ENCODE data around the gene AFF3.

AFF3 gene

GRCh38 chr2:99709229-99709628 lies 433.2 kb downstream of the AFF3 start:
- no peak for TF ChIP-seq CTCF (IDR thresholded peaks at IDR 0.05; ENCODE audit: low read depth, low read length)
- DNase-seq (ENCODE audit: low read depth, low spot score) = no peak
- H3K4me3 ChIP-seq (ENCODE audit: low read depth, low read length) = no peak overlapping the region
- in situ Hi-C loops (cut with HindIII; ENCODE audit: low sequenced_read_pairs) = no loop called here

DNA sequence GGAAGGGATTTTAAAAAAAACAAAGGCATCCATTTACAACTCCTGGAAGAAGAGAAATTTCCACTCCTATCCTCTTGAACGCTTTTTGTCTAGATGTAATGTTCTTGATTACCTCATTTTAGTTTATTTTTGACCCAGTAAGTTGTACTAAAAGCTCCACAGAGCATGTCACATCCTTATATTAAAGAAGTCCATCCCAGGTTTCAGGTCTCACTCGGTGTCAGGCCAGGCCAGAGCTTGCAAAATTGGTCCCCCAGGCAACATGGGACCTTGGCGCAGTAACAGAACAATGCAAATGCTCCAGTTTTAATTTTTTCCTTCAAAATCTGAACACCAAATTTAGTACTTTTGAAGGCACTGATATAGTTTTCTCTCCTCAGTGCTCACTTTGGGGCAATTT lies 434.2 kb downstream of the AFF3 start:
- H3K4me3 ChIP-seq (ENCODE audit: low read depth, low read length) = no peak overlapping the region
- no peak for TF ChIP-seq CTCF (IDR thresholded peaks at IDR 0.05; ENCODE audit: low read depth, low read length)
- in situ Hi-C loops (cut with HindIII; ENCODE audit: low sequenced_read_pairs) = no loop called here

DNA sequence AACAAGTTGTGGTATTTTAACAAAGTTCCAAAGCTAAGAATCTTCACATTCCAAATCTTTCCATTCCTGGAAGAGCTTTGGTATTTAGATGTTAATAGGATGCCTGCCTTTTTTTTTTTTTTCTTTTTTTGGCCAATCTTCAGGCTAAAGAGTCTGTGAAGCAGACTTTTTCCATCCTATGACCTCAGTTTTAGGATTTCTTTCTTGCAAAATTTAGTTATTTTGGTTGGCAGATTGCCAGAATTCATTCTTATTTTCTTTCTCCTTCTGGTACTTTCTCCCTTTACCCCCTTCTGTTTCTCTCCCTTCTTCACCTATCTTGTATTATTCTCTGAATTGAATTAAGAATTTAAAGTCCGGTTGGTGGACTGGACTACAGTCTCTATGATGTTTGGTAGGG lies 434.8 kb downstream of the AFF3 start:
- in situ Hi-C loops (cut with HindIII; ENCODE audit: low sequenced_read_pairs) = no loop called here
- no peak overlapping the region for H3K4me3 ChIP-seq (ENCODE audit: low read depth, low read length)
- DNase-seq (ENCODE audit: low read depth, low spot score) = peak; percentile 59
- TF ChIP-seq CTCF (IDR thresholded peaks at IDR 0.05; ENCODE audit: low read depth, low read length) = no peak

More for the DNA sequence above, 434.2 kb downstream of the AFF3 start:
- DNase-seq (ENCODE audit: low read depth, low spot score) = no peak

DNA sequence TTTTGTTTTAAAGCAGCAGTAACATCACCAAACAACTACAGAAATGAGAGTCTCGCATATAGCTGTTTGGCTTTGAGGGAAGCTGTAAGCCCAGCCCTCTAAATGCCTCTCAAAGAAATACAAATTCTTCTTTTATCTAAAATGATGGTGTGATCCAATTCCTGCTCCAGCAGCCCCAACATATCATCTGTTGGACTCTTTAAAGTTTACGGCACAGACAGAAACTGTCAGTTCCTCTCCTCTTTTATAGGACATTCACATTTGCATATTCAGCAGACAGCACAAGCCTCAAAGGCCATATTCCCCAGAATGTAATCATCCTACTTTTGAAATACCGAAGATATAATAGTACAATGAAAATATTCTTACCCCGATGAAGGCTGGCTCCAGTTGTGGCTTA lies 435.7 kb downstream of the AFF3 start:
- no peak for DNase-seq (ENCODE audit: low read depth, low spot score)
- TF ChIP-seq CTCF (IDR thresholded peaks at IDR 0.05; ENCODE audit: low read depth, low read length) = no peak
- H3K4me3 ChIP-seq (ENCODE audit: low read depth, low read length) = no peak overlapping the region
- in situ Hi-C loops (cut with HindIII; ENCODE audit: low sequenced_read_pairs) = no loop called here

DNA sequence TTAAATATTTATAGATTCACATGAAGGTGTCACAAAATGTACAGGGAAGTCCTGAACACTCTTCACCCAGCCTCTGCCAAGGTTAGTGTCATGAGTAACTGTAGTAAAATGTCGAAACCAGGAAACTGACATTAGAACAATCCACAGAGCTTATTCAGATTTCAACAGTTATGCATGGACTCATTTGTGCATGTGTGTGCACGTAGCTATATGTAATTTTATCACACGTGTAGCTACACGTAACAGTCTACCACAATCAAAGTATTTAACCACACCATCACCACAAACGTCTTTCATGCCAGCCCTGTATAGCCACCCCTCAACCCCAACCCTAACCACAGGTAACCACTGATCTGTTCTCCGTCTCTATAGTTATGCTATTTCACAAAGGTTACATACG lies 440.9 kb downstream of the AFF3 start:
- DNase-seq (ENCODE audit: low read depth, low spot score) = no peak
- in situ Hi-C loops (cut with HindIII; ENCODE audit: low sequenced_read_pairs) = no loop called here
- no peak for TF ChIP-seq CTCF (IDR thresholded peaks at IDR 0.05; ENCODE audit: low read depth, low read length)
- no peak overlapping the region for H3K4me3 ChIP-seq (ENCODE audit: low read depth, low read length)

DNA sequence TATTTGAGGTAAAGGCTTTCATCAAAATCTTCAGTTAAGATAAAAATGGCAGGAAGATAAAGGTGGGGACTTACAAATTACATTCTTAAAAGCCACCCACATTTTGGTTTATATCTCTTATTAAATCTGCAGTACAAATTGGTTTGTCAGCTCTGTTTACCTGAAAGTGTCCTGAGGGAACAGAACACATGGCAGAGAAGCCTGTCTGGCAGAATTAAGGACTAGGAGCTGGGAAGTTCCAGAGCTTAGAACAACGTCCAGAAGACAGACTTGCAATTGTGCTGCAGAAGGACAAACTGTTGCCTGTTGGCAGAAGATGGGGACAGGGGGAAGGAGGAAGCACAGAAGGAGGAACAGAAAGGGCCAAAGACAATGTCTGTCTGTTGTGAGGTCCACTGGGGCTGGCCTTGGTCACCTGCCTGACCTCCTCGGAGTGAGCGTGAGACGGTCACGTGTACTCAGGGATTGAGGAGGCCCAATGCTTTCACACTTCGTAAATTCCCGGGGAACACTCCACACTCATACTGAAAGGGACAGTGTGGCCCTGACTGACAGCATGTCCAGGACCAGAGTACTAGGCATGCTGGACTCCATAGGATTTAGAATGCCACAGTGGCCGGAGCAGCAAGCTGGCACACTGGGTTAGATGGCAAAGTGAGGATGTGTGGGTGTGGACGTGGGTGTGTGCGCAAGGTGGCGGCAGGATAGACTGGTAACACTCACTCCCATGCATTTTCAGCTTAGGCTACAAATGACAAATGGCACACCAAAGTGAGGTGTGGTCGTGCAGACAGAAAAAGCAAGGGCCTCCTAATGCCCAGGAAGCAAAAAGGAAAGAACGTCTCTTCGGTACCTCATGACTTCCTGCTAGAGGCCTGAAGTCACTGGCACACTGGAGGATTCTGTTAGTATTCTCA lies 441.6 kb downstream of the AFF3 start:
- no peak for TF ChIP-seq CTCF (IDR thresholded peaks at IDR 0.05; ENCODE audit: low read depth, low read length)
- in situ Hi-C loops (cut with HindIII; ENCODE audit: low sequenced_read_pairs) = no loop called here
- no peak for DNase-seq (ENCODE audit: low read depth, low spot score)
- H3K4me3 ChIP-seq (ENCODE audit: low read depth, low read length) = no peak overlapping the region
